GM12801 (cell line): ENCODE results near the gene ADTRP.

Source experiments
- CTCF ChIP-seq: IDR thresholded peaks from one replicate; pipeline ENCODE4 v1.5.1; 2011; ENCODE audit warnings: control low read depth; ENCODE audit not compliant: insufficient read length; ENCODE audit errors: extremely low read depth

Gene ADTRP

DNA sequence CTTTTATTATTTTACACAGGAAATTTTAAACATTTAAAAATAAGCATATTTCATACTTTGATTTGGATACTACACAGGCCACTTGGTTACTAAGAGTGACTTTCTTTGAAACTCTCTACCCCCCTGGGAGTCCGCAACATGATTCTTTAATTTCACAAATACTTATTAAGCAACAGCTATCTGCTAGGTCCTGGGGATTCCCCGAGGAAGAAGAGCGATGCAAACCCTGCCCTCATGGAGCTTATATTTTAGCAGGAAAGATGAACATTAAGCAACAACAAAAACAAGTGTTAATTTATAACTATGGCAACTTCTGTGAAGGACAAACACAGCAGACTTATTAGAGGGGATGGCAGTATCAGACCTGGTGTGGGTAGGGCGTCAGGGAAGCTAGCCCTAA, 3.9 kb upstream of the ADTRP start:
- no peak for TF ChIP-seq CTCF

DNA sequence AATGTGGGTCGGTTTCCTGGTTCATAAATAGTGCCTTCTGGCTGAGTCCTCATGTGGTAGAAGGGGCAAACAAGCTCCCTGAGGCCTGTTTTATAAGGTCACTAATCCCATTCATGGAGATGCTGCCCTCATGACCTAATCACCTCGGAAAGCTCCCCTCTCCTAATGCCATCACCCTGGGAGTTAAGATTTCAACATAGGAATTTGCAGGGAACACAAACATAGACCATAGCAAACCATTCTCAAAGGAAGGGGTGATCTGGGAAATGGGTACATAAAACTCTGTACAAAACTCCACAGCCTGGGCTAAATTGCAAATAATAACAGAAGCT, 1.5 kb upstream of the ADTRP start:
- TF ChIP-seq CTCF, result no peak

DNA sequence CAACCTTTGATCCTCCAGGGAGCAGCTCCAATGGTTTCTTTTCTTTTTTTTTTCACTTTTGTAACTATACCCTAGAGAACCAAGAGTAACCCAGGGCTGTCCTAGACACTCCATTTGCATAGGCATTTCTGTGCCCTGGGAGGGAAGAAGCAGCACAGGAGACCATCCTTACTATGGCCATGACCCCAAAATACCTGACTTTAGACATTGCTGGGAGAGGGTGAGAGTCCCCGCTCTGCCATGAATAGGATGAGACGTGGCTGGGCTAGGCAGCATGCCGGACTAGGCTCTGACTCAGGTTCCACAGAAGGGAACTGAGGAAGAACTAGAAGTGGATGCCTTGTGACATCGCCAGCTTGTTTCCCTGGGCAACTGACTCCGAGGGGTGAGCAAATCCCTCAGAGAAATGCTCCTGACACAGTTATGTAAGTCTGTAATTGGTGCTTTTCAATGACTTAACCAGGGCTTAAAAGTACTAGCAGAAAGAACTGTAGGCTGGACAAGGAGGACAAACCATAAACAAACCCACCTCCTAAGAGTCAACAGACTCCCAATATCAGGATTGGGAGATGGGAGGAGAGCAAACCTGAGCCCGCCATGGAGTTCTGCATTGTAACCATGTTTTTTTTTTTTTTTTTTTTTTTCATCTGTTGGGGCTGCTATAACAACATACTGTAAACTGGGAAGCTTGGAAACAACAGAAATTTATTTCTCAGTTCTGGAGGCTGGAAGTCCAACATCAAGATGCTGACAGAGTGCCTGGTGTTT, 910 bp upstream of the ADTRP start:
- TF ChIP-seq CTCF, result no peak

DNA sequence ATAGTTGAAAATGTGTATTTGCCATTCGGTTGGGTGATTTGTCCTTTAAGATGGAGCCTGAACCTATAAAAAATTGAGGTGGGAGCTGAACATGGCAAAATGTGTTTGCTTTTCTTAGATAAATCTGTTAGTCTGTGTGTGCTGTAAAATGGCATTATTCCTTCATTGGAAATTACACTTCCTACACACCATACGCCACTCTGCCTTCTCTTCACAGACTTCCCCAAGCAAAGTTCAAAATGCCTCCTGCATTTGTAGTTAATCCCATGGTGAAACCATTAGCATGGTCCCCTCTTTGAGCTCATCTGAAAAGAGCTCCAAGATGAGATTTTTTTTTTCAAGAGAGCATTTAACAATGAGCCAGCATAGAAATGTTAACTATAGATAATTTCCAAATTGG, 567 bp downstream of the ADTRP start:
- no peak for TF ChIP-seq CTCF

DNA sequence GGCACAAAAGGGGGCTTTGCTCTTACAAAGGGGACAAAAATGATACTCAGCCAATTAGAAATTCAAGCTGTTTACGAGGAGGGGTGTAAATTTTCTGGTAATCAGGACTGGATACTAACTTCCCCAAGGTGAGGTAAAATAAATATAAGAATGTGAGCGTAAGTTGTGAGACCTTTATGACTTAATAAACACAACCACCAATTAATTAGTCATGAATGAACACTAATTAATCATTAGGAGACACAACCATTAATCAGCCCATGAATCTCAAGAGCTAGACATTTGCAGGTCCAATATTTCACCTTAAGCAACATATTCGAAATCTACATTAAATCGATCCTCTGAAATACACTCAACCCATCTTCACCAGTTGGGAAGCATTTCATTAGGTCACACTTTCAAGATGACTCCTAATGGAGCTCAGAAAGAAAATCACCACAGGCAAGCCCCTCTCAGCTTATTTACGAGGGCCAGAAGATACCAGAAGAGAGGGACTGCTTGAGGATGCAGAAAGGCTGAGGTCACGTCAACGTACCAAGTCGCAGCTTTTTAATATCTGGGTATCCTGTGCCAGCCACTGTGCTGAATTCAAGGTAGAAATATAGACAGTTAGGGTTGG, 2.7 kb downstream of the ADTRP start:
- TF ChIP-seq CTCF, result no peak

- no peak for TF ChIP-seq CTCF
These were observed 4.2 kb downstream of the ADTRP start for GRCh38 chr6:11774426-11774825.

DNA sequence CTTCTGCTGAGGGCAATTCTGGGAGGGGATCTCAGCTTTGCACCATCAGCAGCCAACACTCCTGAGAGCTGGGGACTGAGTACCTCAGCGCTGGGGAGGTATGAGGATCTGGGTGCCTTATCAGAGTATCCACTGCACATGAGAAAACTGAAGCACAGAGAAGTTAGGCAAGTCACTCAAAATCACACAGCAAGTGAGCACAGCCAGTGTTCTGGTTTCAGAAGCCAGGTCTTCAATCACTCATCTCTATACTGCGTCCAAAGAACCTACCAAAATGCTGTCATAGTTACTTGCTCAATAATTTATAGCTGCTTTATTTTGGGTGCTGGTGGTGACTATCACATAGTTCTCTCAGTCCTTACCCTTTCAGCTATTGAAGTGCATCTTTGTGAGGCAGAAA, 5.0 kb downstream of the ADTRP start:
- no peak for TF ChIP-seq CTCF
